ENCODE measurements around the gene WDFY4. TPM values are rescaled to one million over a fixed set of nuclear protein-coding genes. Genes with fewer than 3 reads are reported as not detected.

The WDFY4 gene
- total RNA-seq, 6 experiments from 2014 or later = not detected

DNA sequence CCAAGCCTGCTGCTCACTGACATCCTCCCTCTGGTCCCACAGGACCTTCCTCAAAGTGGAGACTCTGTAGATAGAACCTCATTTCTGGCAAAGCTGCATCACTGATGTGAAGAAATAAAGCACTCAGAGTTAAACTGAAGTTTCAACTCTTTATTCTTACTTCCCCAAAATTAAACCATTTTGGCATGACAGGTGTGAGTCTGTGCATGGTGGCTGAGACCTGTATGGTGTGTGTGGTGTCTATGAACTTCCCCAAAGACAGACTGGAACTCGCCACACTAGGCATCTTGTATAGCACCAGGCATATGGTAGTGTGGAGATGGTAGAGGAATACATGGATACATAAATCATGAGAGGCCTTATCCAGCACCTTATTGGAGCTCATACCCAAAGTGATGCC, 6.6 kb upstream of the WDFY4 start:
- no peak for DNase-seq
- TF ChIP-seq, protein P1, sequence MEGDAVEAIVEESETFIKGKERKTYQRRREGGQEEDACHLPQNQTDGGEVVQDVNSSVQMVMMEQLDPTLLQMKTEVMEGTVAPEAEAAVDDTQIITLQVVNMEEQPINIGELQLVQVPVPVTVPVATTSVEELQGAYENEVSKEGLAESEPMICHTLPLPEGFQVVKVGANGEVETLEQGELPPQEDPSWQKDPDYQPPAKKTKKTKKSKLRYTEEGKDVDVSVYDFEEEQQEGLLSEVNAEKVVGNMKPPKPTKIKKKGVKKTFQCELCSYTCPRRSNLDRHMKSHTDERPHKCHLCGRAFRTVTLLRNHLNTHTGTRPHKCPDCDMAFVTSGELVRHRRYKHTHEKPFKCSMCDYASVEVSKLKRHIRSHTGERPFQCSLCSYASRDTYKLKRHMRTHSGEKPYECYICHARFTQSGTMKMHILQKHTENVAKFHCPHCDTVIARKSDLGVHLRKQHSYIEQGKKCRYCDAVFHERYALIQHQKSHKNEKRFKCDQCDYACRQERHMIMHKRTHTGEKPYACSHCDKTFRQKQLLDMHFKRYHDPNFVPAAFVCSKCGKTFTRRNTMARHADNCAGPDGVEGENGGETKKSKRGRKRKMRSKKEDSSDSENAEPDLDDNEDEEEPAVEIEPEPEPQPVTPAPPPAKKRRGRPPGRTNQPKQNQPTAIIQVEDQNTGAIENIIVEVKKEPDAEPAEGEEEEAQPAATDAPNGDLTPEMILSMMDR (IDR thresholded peaks at IDR 0.05) = no peak

DNA sequence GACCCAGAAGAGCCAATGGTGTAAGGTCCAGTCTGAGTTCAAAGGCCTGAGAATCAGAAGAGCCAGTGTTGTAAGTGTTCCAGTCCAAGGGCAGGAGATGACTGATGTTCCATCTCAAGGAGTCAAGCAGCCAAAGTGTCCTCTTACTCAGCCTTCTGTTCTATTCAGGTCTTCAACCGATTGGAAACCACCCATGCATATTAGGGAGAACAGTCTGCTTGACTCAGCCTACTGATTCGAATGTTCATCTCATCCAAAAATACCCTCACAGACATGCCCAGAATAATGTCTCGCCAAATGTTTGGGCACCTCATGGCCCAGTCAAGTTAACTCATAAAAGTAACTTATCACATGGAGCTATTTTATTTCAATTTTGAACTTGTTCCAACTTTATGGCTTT, 2.9 kb upstream of the WDFY4 start:
- TF ChIP-seq, protein P1 (IDR thresholded peaks at IDR 0.05) = no peak
- Mint-ChIP-seq H3K4me1 (ENCODE audit: low read depth) (no peaks in the 10 kb centered on the region), H3K27ac (no peak overlapping the region)

More for the DNA sequence above, 6.6 kb upstream of the WDFY4 start:
- Mint-ChIP-seq H3K36me3 (ENCODE audit: low read depth) (peaks cover 4% of the 10 kb centered on the region), H3K4me1 (ENCODE audit: low read depth) (no peaks in the 10 kb centered on the region), H3K9me3 (peaks cover 4% of the 10 kb centered on the region; the same call in 1 of the 2 replicates), H3K4me3 (no peak overlapping the region), H3K27me3 (ENCODE audit: insufficient read depth) (peaks cover 18% of the 10 kb centered on the region), H3K27ac (no peak overlapping the region)

DNA sequence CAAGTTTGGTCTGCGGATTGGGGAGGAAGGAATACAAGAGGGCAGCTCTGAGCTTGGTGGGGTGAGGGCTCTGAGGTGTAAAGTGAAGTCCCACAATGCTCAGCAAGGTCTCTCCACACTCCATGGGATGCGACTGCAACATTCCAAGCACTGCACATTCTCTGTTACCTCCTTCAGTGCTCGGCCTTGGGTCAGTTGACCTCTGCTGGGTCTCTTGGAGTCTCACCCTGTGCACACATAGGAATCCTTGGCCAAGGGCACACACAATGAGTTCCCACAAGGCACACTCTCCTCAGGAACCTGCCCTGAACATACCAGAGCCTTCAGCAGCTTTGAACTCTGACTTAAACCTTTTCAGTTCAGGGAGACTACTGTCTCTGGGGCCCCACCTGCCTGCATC, 2.4 kb upstream of the WDFY4 start:
- peaks cover 4% of the 10 kb centered on the region for H3K36me3 Mint-ChIP-seq (ENCODE audit: low read depth)
- peaks cover 31% of the 10 kb centered on the region for H3K27me3 Mint-ChIP-seq (ENCODE audit: insufficient read depth)
- no peak for DNase-seq
- H3K27ac Mint-ChIP-seq = no peak overlapping the region
- H3K4me3 Mint-ChIP-seq = no peak overlapping the region
- TF ChIP-seq, protein P1 (IDR thresholded peaks at IDR 0.05) = no peak
- H3K4me1 Mint-ChIP-seq (ENCODE audit: low read depth) = no peaks in the 10 kb centered on the region
- peaks cover 4% of the 10 kb centered on the region; the same call in 1 of the 2 replicates for H3K9me3 Mint-ChIP-seq

More for the DNA sequence above, 2.9 kb upstream of the WDFY4 start:
- Mint-ChIP-seq H3K4me3 (no peak overlapping the region), H3K36me3 (ENCODE audit: low read depth) (peaks cover 4% of the 10 kb centered on the region), H3K27me3 (ENCODE audit: insufficient read depth) (peaks cover 31% of the 10 kb centered on the region), H3K9me3 (peaks cover 4% of the 10 kb centered on the region; the same call in 1 of the 2 replicates)
- DNase-seq = no peak

DNA sequence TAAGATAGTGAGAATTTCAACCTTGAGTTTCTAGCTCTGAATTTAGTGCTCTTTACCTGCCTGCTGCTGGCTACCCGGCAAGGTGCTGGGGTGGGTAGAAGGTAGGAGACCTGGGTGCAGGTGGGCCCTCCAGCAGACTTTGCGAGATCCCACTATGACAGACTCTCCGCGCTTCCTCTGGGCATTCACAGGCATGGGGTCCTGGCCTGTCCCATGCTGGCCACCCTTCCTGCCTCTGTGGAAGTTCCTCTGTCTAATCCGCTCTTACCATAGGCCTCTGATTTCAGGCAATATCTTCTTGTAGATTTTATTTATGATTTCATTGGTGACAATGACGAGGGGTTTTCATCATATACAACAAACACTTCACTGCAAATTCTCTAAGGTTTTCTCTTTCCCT, 1.2 kb upstream of the WDFY4 start:
- Mint-ChIP-seq H3K4me3 (no peak overlapping the region), H3K36me3 (ENCODE audit: low read depth) (no peaks in the 10 kb centered on the region), H3K4me1 (ENCODE audit: low read depth) (no peaks in the 10 kb centered on the region), H3K27me3 (ENCODE audit: insufficient read depth) (peaks cover 31% of the 10 kb centered on the region), H3K27ac (no peak overlapping the region), H3K9me3 (no peaks in the 10 kb centered on the region)
- DNase-seq = no peak
- TF ChIP-seq, protein P1 (IDR thresholded peaks at IDR 0.05) = no peak

DNA sequence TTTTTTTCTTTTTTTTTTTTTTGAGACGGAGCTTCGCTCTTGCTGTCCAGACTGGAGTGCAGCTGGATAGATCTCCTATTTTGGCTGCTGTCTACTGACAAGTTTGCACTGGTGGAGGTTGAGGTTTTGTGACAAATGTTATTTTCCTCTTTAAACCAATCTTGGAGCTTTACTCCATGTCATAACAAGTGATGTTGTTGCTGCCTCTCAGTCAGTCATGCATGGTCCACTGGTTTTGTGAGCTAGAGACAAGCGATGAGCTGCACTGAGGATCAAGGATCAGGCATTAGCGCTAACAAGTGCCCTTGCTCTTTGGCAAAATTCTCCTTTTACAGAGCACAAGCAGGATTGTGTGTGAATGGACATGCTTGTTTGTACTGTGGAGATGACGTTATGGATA, 805 bp upstream of the WDFY4 start:
- H3K36me3 Mint-ChIP-seq (ENCODE audit: low read depth) = no peaks in the 10 kb centered on the region
- no peak overlapping the region for H3K4me3 Mint-ChIP-seq
- DNase-seq = no peak
- no peaks in the 10 kb centered on the region for H3K4me1 Mint-ChIP-seq (ENCODE audit: low read depth)
- no peaks in the 10 kb centered on the region for H3K9me3 Mint-ChIP-seq
- H3K27ac Mint-ChIP-seq = no peak overlapping the region
- TF ChIP-seq, protein P1 (IDR thresholded peaks at IDR 0.05) = no peak
- H3K27me3 Mint-ChIP-seq (ENCODE audit: insufficient read depth) = peaks cover 31% of the 10 kb centered on the region

DNA sequence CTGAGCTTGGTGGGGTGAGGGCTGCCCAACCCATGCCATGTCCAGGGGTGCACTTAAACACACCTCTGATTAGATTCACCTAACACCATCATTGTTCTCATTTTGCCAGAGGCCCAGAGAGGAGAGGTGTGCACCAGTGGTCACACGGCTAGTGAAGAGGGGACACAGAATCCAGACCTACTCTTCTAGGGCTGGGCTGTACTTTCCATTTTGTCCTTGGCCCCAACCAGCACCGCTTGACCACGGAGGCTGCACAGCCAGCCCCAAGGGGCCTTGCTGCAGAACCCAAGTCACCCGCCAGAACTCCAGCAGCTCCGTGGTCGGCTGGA, 246 bp upstream of the WDFY4 start:
- Mint-ChIP-seq H3K4me3 (no peak overlapping the region), H3K27ac (no peak overlapping the region), H3K27me3 (ENCODE audit: insufficient read depth) (peaks cover 31% of the 10 kb centered on the region), H3K4me1 (ENCODE audit: low read depth) (no peaks in the 10 kb centered on the region), H3K36me3 (ENCODE audit: low read depth) (no peaks in the 10 kb centered on the region), H3K9me3 (no peaks in the 10 kb centered on the region)
- TF ChIP-seq, protein P1 (IDR thresholded peaks at IDR 0.05) = no peak
- DNase-seq = no peak
